Panc1 (cell line): ENCODE measurements around the gene ECI2.

Experiments
- CTCF ChIP-seq: fragments of 450-650 bp; IDR thresholded peaks from 2 replicates; pipeline ENCODE4 v1.5.1; 2017; ENCODE audit warnings: mild to moderate bottlenecking
- SIN3A ChIP-seq: IDR thresholded peaks from 2 replicates; pipeline ENCODE4 v1.6.1; 2012; ENCODE audit warnings: low read depth, mild to moderate bottlenecking, low read length, moderate library complexity, borderline replicate concordance; ENCODE audit not compliant: insufficient read depth
- TCF7L2 ChIP-seq: IDR thresholded peaks from 2 replicates; pipeline ENCODE4 v1.6.1; 2011; ENCODE audit warnings: mild to moderate bottlenecking, low read depth, low read length, inconsistent platforms

- TF ChIP-seq CTCF (no peak), SIN3A (no peak), TCF7L2 (no peak)
These were observed 44.7 kb upstream of the ECI2 start for GRCh38 chr6:4179960-4180651.
